GM19455 (cell line): Measurements from ENCODE around the gene ATP5MC2.

Source experiments
- ATAC-seq: cut with Tn5 transposase; IDR thresholded peaks from one replicate; pipeline ENCODE4 v1.9.1; 2021; ENCODE audit not compliant: unreplicated experiment

ATP5MC2 gene

DNA sequence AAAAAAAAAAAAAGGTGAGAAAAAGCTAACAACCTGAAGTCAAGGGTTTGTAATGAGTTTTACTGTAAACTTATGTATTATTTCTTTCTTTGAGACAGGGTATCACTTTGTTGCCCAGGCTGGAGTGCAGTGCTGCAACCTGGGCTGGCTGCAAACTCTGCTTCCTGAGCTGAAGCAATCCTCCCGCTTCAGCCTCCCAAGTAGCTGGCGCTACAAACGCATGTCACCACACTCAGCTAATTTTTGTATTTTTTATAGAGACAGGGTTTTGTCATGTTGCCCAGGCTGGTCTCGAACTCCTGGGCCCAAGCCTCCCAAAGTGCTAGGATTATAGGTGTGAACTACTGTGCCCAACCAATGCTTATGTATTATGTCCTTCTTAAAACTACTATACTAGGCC lies 58.9 kb downstream of the ATP5MC2 start:
- ATAC-seq, result no peak
